GM18858 (cell line): ENCODE measurements around the gene C4orf50.
"Not testable (repeated sequence)": the region's sequence is repeated elsewhere in the genome, so short reads cannot be mapped to it uniquely, and the experiment has no call there.

Experiments used
- ATAC-seq: cut with Tn5 transposase; IDR thresholded peaks from one replicate; pipeline ENCODE4 v1.9.1; 2021; ENCODE audit not compliant: unreplicated experiment

C4orf50 gene

DNA sequence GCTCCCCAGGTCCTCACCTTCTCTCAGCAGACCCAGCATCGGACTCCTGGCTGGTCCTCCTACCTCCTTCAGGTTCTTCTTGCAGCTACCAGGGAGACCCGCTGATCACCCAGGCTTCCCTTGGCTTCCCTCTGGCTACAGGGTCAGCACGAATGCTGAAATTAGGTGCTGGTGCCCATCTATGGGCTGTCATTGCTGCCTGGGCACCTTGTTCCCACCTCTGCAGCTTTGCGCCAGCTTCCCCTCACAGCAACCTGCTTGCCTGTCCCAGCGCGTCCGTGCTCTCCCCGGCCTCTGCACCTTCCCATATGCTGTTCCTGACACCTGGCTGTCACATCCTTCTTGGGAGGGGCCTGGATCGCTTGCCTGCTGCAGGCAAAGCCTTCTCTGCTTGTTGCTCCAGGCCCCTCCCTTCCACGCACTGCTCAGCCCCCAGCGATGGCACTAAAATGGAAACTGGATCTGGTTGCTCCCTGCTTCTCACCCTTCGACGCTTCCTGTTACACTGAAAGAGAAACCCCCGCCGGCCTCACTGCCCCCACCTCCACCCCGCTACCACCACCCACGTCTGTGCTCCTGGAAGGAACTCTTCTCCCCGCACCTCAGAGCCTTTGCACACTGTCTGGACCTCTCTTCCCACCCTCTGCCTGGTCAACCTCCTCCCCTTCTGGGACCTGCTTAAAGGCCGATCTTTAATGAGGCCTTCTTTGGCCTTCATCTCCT, 22.2 kb downstream of the C4orf50 start:
- no peak for ATAC-seq

DNA sequence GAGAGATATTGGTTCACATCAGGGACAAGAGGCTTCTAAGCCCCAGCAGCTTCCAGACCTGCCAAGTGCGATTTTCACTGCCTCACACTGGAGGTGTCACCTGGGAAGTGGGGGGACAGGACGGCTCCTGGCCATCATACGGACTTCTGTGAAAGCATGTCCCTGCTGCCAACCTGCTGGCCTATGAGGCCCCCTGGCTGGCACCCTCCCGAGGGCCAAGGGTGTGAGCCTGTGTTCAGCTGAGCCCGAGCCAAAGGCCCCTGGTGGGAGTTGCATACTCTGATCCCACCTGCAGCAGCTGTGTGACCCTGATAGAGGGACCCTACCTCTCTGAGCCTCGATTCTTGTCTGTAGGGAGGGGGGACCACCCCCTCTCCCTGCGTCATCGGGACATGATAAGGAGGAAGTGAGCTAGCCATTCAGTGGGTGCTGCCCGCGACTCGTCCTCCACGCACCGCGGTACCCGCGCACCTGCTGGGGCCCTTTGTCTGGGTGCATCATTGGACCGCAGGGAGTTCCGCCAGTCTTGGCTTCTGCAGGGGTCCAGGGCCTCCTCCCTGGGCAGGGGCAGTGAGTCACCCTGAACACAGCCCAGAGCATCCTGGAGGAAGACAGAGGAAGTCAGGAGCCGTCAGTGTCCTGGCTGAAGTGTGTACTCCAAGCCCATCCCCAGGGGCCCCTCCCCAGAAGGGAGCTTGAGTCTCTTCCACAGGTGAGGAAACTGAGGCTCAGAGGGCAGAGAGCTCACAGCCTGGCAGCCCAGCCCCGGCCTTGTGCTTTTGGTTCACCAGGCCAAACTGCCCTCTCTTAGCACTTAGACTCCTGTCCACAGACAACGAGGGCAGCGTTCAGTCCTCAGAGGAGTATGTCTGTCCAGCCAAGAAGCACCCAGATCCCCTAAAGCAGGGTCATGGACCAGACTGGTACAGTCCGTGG, 24.1 kb downstream of the C4orf50 start:
- no peak for ATAC-seq

DNA sequence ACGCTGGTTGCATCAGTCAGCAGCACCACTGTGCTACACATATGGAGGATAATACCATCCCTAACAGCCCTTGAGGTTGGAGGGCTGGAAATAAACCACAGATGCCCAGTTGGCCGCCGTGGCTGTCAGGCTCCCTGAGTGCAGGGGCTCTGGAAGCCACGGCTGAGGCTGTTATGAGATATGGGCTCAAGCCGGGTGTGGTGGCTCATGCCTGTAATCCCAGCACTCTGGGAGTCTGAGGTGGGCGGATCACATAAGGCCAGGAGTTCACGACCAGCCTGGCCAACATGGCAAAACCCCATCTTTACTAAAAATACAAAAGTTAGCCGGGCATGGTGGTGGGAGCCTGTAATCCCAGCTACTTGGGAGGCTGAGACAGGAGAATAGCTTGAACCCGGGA, 24.9 kb downstream of the C4orf50 start:
- not testable (repeated sequence) for ATAC-seq

DNA sequence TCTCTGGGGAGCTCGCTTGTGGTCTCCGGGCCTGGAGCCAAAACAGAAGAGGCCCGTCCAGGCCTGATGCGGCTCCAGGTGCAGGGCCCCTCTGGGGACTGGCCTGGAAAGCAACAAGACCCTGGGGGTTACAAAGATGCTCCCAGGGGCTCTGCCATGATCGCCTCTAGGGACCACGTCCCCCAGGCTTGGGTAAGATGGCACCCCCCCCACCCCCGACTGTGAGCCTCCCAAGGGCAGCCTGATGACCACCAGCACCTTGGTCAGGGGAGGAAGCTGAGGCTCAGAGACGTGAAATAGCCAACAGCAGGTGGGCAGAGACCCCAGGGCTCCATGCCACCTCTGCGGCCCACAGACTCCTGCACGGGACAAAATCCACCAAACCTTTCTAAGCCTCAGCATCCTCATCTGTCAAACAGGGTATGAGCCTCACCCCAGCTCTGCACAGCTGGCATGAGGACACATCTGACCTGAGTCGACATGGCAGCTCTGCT, 25.4 kb downstream of the C4orf50 start:
- ATAC-seq: no peak

DNA sequence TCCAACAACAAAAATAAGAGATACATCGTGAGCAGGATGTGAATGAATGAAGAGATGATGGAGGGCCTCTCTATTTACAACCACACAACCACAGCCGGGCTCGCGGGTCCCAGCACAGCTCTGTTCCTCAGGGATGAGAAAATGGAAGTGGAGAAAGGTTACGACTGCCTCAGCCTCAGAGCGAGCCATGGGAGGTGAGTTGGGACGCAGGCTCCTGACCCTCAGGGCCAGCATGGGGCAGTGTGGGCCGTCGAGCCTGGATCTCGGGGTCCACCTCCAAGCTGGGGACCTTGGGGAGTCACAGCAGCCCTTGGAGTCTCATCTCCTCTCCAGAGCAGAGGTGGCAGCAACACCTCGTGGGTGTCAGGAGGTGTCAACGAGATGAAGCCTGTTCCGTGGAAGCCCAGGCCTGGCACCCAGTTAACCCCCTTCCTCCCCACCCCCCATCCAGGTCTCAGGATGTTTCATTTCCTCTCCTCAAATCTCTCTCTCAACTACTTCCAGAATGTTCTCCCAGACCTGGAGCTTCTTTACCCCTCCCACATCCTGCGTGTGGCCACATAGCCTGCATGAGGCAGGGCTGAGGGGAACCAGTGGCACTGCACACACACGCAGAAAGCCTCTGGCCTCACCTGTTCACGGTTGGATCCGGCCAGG, 25.9 kb downstream of the C4orf50 start:
- ATAC-seq: no peak

DNA sequence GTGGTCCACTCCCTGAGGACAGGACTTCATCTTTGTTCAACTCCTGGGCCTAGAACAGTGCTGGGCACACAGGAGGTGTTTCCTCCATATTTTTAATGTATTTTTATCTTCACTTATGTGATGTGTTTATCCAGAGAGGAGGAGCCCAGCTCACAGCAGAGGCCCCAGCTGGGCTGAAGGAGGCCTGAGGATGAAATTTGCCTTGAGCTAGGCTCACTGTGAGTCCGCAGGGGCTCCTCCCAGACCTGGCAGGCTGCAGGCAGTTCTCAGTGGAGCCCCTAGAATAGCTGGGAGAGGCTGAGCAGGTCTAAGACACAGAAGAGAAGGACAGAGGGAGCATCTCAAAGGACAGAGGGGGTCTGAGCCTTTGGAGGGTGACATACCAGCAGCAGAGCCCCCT, 26.8 kb downstream of the C4orf50 start:
- ATAC-seq: no peak

DNA sequence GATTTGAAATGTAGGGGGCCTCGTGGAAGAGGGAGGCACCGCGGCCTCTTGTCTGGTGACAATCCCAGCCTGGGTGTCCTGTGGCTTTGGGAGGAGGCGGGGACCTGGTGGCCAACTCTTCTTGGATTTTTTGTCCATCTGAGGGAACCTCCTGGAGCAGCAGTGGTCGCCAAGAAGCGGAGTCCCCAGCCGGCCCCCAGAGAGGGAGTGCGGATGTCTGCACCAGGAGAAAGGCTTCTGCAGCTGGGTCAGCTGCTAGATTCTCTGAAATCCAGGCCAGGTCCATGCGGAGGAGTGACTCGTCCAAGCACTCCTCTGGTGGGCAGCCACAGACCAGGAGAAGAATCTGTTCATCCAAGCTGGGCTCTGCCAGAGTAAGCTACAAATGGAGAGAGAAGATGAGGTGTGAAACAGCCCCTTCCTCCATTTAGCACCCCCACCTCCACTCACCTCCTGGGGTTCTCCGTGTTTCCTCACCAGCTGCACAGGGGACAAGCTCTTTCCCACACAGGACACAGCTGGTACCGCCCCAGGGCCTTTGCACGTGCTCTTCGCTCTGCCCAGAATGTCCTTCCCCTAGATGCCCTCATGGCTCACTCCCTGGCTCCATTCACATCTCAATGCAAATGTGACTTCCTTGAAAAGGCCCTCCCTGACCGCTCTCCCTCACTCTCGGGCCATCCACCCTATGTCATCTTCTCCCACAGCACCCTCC, 27.6 kb downstream of the C4orf50 start:
- ATAC-seq: no peak

DNA sequence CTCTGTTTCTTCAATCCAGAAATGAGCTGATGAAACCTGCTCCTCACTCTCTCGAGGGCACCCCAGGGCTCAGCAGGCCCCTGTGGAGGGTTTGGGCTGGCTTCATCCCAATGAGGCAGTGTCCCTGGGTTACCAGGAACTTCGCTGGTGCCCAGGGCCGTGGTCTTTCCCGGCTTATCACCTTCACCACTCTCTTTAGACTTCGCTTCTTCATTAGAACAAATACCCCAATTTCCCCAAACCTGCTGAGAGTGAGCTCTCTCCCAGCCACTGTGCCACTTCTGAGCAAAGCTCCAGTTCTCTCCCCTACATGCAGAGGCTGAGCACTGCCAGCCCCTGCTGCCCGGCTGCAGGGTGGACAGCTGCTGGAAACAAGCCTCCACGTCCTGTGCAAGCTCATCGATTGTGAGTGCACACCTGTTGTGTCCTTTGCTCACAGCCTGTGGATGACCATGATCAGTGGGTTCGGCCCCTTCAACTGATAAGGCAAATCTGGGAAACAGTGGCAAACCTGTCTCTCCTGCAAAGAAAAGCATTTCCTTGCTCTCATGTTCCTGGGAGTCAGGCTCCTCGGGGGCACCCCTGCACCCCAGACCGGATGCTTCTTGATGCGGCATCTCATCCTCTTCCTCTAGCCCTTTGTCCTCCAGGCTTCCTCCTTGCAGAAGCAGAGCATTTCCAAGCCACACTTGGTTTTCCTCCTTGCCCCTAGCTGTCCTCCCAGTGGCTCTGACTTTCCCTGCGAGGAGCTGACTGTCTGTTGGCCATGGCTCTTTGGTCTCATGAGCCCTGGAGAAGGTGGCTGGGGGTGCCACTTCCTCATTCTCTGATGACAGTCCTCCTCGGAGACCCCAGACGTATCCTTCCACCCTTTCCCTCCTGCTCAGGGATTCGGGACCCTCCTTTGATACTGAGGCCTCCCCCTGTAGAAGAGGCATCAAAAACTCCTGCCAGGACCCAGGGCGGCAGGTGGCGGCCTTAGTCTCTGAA, 28.7 kb downstream of the C4orf50 start:
- ATAC-seq: no peak

DNA sequence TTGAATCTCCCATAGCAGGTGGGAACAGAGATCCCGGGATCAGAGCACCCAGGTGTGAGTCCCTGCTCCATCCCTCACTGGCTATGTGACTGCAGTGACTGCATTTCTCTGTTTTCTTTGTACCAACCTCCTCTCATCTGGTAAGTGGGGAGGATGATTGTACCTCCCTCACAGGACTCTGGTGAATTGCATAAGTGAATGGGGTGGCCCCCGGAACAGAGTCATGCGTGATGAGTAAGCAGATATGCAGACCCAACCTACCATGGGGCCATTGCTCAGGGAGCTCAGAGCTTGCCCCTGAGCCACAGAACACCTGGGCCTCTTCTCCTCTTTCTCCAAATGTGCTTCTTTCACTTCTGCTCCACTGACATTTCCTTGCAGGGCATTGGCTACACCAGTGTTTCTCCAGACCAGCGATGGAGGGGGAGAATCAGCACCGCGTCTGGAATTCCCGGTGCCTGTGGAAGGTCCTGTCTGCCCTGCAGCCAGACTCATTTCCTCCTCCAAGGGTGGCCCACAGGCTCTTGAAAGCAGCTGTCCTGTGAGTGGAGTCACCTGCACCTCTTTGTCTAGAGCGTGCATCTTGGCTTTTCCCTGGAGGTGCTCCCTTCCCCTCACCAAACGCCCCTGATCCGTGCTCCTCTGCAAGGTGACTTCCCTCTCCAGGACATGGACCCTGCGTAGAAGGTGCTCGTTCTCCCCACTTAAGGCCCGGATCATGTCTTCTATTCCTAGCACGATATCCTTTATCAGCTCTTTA, 30.0 kb downstream of the C4orf50 start:
- ATAC-seq: no peak

DNA sequence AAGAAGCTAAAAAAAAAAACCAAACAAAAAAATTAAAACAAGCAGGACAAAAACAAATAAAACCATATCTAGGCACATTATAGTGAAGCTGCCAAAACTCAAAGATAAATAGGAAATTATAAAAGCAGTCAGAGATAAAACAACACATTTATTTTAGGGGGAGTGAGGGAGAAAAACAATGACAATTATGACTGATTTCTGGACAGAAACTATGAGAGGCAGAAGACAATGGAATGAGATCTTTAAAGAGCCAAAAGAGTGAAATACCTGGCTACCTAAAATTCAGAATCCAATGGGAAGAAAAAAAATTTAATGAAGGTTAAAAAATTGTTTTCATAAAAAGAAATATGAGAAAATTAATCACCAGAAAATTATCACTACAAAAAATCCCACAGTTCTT, 33.4 kb downstream of the C4orf50 start:
- ATAC-seq: no peak

DNA sequence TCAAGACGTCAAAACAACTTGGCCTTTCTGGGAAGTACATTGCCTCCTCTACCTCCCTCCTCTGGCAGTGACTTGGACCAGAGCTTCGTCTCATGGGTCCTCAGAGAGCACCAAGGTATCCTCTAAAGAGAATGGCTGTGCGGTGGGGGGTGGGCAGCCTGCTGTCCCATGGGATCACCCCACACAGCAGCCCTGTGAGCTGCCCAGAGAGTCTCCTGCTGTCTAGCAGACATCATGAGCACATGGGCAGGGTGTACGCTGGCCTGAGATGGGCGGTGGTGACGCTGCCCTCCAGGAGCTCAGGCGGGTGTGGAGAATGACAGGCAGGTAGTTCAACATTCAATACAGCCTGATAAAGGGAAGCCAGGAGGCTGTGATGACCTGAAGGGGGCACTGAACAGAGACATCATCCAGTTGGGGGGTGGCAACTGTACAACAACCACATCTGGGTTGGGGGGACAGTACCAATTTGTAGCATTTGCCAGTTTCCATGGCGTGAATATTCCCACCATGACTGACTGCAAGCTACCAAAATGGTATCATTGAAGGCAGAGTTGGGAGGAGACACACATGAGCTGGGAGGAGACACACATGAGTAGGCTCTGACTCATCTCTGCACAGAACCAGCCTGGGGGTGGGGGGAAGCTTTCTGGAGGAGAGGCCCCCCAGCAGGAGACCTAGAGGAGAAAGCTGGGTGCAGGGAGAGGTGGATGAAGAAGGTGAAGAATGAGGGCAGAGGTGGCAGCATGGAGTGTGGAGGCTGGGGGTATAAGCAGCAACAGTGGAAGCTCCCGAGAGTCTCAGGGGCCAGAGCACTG, 35.9 kb downstream of the C4orf50 start:
- no peak for ATAC-seq

DNA sequence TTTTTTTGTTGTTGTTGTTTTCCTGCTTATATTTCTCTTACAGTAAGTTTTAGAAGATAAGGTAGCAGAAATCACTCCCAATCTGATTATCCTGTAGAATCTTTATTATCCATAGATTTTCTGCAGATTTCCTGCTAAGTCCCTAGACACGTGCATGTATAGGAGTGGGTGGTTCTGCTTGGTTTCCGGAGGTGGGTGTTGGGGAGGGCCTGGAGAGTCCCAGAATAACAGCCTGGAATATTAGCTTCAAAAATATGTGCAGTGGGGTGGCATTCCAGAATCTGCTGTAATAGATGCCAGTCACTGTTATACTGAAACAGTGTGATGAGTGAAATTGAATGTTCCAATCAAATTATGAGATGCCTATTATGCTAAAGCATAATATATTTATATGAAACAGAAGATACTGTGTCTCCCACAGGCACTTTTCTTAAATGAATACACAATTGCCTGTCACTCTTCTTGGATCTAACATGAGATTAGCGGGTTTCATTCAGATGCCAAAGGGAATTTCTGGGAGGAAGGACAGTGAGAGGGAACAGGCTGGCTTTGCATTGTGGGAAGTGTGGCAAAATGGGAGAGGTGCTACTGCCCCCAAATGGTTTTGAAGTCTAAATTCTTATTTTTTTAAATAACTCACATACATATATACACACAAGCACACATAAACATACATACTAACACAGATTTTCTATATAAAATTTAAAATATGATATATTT, 37.6 kb downstream of the C4orf50 start:
- no peak for ATAC-seq

DNA sequence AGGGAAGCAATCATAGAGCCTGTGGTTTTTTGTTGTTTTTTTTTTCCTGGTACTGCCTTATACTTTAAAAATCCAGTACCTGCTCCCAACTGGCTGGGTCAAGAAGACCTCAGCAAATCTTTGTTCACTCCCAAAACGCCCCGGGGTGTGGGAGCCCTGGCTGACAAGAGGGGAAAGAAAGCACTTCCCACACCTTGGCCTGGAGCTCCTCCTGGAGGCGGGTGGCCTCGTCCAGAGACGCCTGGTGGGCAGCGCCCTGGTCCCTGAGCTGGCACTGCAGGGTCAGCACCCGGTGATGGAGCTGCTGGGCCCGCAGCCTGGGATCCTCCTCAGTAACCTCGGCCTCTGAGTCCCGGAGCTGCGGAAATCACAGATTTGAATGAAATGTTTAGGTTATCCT, 38.2 kb downstream of the C4orf50 start:
- no peak for ATAC-seq

DNA sequence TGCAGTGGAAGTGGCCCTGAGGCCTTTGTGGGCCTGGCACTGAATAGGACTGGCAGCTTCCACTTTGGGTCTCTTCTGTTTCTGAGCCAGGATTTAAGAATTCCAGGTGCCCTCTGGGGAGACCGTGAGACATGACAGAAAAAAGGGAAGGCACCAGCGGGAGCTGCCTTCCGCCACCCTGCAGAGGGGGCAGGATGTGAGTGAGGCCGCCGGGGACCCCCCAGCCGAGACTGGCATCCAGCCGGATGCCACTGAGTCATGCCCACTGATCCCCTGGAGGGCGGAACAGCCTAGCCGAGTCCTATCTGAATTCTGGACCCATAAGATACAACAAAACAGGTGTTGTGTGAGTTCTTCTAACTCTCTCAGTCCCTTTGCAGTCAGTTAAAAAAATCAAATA, 41.3 kb downstream of the C4orf50 start:
- ATAC-seq: no peak

DNA sequence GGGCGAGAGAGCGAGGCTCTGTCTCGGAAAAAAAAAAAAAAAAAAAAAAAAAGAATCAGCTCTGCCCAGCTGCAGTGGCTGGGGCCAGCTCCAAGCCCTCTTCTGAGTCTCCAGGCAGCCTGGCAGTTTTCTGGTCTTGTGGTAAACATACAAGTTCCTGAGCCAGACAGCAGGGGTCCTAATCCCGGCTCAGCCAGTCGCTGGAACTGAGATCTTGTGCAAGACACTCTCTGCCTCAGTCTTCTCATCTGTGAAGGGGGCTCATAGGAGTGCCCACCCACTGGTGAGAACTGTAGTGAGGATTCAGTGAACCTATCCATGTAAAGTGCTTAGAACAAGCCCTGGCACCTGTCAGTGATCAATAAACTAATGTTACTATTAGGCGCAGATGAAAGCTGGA, 41.8 kb downstream of the C4orf50 start:
- no peak for ATAC-seq

DNA sequence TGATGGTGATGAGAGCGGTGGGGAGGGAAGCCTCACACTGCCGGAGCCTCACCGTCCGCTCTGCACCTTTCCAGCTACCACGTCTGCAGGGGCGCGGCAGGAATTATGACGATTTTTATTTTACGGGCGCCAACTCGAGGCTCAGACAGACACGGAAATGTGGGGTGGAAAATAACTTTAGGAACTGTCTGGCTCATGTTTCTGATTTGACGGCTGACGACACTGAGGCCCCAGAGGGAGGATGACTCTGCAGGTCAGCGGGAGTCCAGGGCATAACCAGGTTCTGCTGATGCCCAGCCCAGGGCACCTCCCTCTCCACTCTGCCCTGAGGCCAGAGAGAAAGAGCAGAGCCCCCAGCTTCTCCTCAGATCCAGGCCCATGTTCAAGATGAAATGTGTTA, 43.9 kb downstream of the C4orf50 start:
- no peak for ATAC-seq

DNA sequence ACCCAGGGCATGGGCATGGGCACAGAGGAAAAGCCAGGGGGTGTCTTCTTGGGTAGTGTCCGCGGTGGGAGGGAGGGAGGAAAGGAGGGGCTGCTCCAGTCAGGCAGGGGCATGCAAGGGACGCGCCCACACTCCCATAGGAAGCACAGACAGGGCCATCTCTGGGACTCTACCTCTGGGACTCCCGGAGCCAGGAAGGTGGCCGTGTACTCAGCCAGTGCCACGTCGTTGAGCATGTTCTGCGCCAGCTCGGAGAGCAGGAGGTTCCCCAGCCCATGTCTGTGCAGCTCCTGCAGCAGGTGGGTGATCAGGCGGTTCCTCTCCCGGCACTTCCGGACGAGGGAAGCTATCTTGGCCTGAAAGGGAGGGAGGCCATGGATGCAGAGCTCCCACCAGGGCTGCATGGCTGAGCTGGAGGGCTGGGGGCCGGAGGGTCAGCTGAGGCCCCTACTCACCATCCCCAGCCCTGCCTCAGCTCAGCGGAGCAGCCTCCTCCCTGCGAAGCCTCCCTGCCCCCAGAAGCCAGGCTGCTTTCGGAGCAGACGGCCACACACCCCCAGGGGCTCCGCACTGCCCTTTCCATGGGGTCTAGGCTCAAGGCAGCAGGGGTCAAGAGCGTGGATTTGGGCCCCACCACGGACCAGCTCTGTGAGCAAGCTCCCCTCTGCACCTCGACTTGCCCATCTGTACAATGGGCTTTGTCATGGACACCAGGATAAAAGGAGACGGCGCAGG, 44.6 kb downstream of the C4orf50 start:
- no peak for ATAC-seq
